CD4-positive, alpha-beta memory T cell (primary cell): ENCODE results near the gene MED13L. TPM values are rescaled to one million over a fixed set of nuclear protein-coding genes. Genes with fewer than 3 reads are reported as not detected.
A peak's percentile ranks its signal among the peaks of the same experiment; 100 is the strongest.

Experiments
- CTCF ChIA-PET: fragments of 350-600 bp; sonication (Branson Sonifier 250); formaldehyde crosslinking; loops from one replicate; lab custom pipeline; 2021; ENCODE audit warnings: inconsistent platforms; ENCODE audit not compliant: partially characterized antibody; lab: Charles Lee
- POLR2A ChIA-PET: fragments of 350-600 bp; sonication (Branson Sonifier 250); formaldehyde crosslinking; loops from one replicate; lab custom pipeline; 2021; ENCODE audit not compliant: partially characterized antibody; lab: Charles Lee
- DNase-seq, 5 donors: peaks; one replicate each; pipeline versions ENCODE4 v3.0.0 to v3.0.0-alpha.2; 2020 to 2022; ENCODE audit warnings: mixed read lengths in 1 of 5
- H3K27ac ChIP-seq: one replicate; pipeline ENCODE4 v1.7.0; 2013; ENCODE audit warnings: low read depth, low read length
- H3K27me3 ChIP-seq: 2 replicates; pipeline ENCODE4 v1.7.0; 2013; ENCODE audit warnings: mild to moderate bottlenecking, low read length, moderate library complexity; ENCODE audit not compliant: insufficient read depth
- H3K36me3 ChIP-seq: 2 replicates; pipeline ENCODE4 v1.7.0; 2013; ENCODE audit warnings: mild to moderate bottlenecking, low read length, moderate library complexity; ENCODE audit not compliant: insufficient read depth
- H3K4me1 ChIP-seq: 2 replicates; pipeline ENCODE4 v1.7.0; 2013; ENCODE audit warnings: mild to moderate bottlenecking, low read length, moderate library complexity; ENCODE audit not compliant: insufficient read depth
- H3K4me3 ChIP-seq, 2 donors: one replicate each; pipeline ENCODE4 v1.7.0; 2013; ENCODE audit warnings: low read length in 2 of 2, mild to moderate bottlenecking in 1 of 2
- H3K9me3 ChIP-seq, 2 donors: one replicate each; pipeline ENCODE4 v1.7.0; 2013; ENCODE audit warnings: low read length in 2 of 2, control low read depth in 1 of 2; ENCODE audit not compliant: control insufficient read depth in 1 of 2
- H3K27ac Mint-ChIP-seq, 7 donors: one replicate each; pipeline ENCODE4 v1.8.0; 2020 to 2021; ENCODE audit warnings: mixed read lengths in 7 of 7, mild to moderate bottlenecking in 6 of 7, inconsistent platforms in 3 of 7, moderate library complexity in 3 of 7
- H3K27me3 Mint-ChIP-seq, 2 donors: one replicate each; pipeline ENCODE4 v1.8.0; 2020 to 2021; ENCODE audit warnings: mixed read lengths in 2 of 2
- H3K36me3 Mint-ChIP-seq, 2 donors: one replicate each; pipeline ENCODE4 v1.8.0; 2020 to 2021; ENCODE audit warnings: mixed read lengths in 2 of 2, inconsistent platforms in 1 of 2, mild to moderate bottlenecking in 1 of 2
- H3K4me1 Mint-ChIP-seq, 4 donors: one replicate each; pipeline ENCODE4 v1.8.0; 2020 to 2021; ENCODE audit warnings: mixed read lengths in 4 of 4, mild to moderate bottlenecking in 1 of 4
- H3K4me3 Mint-ChIP-seq, 8 donors: one replicate each; pipeline ENCODE4 v1.8.0; 2020 to 2021; ENCODE audit warnings: mixed read lengths in 8 of 8, mild to moderate bottlenecking in 7 of 8, moderate library complexity in 6 of 8, inconsistent platforms in 3 of 8
- H3K9me3 Mint-ChIP-seq, 8 donors: one replicate each; pipeline ENCODE4 v1.8.0; 2020 to 2021; ENCODE audit warnings: mixed read lengths in 8 of 8, mild to moderate bottlenecking in 5 of 8, inconsistent platforms in 3 of 8, moderate library complexity in 1 of 8
- intact Hi-C: fragments of 100-400 bp; cut with micrococcal nuclease; formaldehyde crosslinking; loops from one replicate; pipeline ENCODE4 v1.15.1; 2023
- polyA plus RNA-seq, 2 donors: library from polyadenylated mRNA; unstranded; fragments of 300-500 nt; fragmentation: Illumina TruSeq; gene quantifications; one replicate each; pipeline ENCODE4 v1.2.3, GENCODE V29; 2021
- total RNA-seq, 2 experiments: library from RNA; stranded (reverse); gene quantifications; one replicate each; pipeline ENCODE4 v1.2.3, GENCODE V29; 2021

The MED13L gene
- total and polyA plus RNA-seq, 4 experiments from 2014 or later = 3.8 to 156 (median 81.1) TPM

DNA sequence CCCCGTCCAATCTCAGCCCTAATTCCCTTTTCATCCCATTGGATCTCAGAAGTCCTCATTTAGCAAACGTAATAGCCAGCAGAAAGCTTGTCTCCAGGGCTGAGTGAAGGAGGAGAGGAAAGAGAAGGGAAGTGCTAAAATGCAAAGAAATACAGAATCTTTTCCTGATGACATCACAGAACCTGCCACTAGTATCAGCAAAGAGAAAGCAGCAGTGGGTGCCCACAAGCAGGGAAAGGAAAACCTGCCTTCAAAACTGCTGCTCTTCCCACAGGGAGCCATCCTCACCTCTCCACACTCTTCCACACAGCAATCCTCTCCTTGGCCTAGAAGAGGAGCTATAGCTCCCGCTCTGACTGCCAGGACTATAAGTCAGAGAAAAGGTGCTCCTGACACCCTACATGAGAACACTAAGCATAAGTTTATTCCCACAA, 11.3 kb downstream of the MED13L start:
- ChIA-PET POLR2A (no interaction called here), CTCF (interaction anchor here (1.7 kb wide), 1 partner anchor 9 kb away, joined by 4 read pairs; no protein-coding TSS in a partner anchor)
- H3K27me3 Mint-ChIP-seq = no peaks in the 10 kb centered on the region
- Histone ChIP-seq H3K27me3 (no peaks in the 10 kb centered on the region), H3K27ac (no peak overlapping the region), H3K36me3 (no peaks in the 10 kb centered on the region), H3K4me3 (no peak overlapping the region), H3K4me1 (peaks cover 88% of the 10 kb centered on the region), H3K9me3 (no peaks in the 10 kb centered on the region)
- H3K36me3 Mint-ChIP-seq = no peaks in the 10 kb centered on the region
- intact Hi-C loops = no loop called here
- no peak overlapping the region for H3K27ac Mint-ChIP-seq
- no peak overlapping the region for H3K4me3 Mint-ChIP-seq
- no peaks in the 10 kb centered on the region for H3K9me3 Mint-ChIP-seq
- no peak for DNase-seq
- peaks cover 28 to 35% (median 32%) of the 10 kb centered on the region in 4 donors for H3K4me1 Mint-ChIP-seq

GRCh38 chr12:116265351-116266147, 11.9 kb downstream of the MED13L start:
- Histone ChIP-seq H3K4me3 (no peak overlapping the region), H3K36me3 (no peaks in the 10 kb centered on the region), H3K9me3 (no peaks in the 10 kb centered on the region), H3K4me1 (peaks cover 95% of the 10 kb centered on the region), H3K27me3 (no peaks in the 10 kb centered on the region), H3K27ac (no peak overlapping the region)
- Mint-ChIP-seq H3K9me3 (no peaks in the 10 kb centered on the region), H3K36me3 (no peaks in the 10 kb centered on the region), H3K4me1 (peaks cover 35 to 40% (median 38%) of the 10 kb centered on the region in 4 donors), H3K27me3 (no peaks in the 10 kb centered on the region), H3K27ac (no peak overlapping the region), H3K4me3 (peak overlapping the region in 1 of 8 donors; percentile 56)
- intact Hi-C loops = no loop called here
- no peak for DNase-seq
- CTCF ChIA-PET = interaction anchor here (1.1 to 1.7 kb wide), 2 partner anchors 8 to 11 kb away, joined by 3 to 4 read pairs; no protein-coding TSS in a partner anchor
- POLR2A ChIA-PET = interaction anchor here (1.4 kb wide), 1 partner anchor 11 kb away, joined by 3 read pairs; no protein-coding TSS in a partner anchor

- no peak overlapping the region for H3K4me3 ChIP-seq
- H3K9me3 Mint-ChIP-seq = no peaks in the 10 kb centered on the region
- ChIA-PET CTCF (interaction anchor here (1.1 to 2.9 kb wide), 2 partner anchors 11 to 29 kb away, joined by 3 to 7 read pairs; no protein-coding TSS in a partner anchor), POLR2A (interaction anchor here (1.4 kb wide), 1 partner anchor 12 kb away, joined by 3 read pairs; no protein-coding TSS in a partner anchor)
- peak overlapping the region in 4 of 7 donors; percentile 10 to 24 (median 18) for H3K27ac Mint-ChIP-seq
- no peak for DNase-seq
- peaks cover 37 to 43% (median 41%) of the 10 kb centered on the region in 4 donors for H3K4me1 Mint-ChIP-seq
- intact Hi-C loops = no loop called here
- H3K27me3 ChIP-seq = no peaks in the 10 kb centered on the region
- no peaks in the 10 kb centered on the region for H3K36me3 ChIP-seq
- H3K9me3 ChIP-seq = no peaks in the 10 kb centered on the region
- peak overlapping the region in 7 of 8 donors; percentile 0 to 60 (median 33) for H3K4me3 Mint-ChIP-seq
- peaks cover 94% of the 10 kb centered on the region for H3K4me1 ChIP-seq
- no peaks in the 10 kb centered on the region for H3K27me3 Mint-ChIP-seq
- H3K27ac ChIP-seq = no peak overlapping the region
- no peaks in the 10 kb centered on the region for H3K36me3 Mint-ChIP-seq
Measured at GRCh38 chr12:116264525-116265070, 12.9 kb downstream of the MED13L start.

DNA sequence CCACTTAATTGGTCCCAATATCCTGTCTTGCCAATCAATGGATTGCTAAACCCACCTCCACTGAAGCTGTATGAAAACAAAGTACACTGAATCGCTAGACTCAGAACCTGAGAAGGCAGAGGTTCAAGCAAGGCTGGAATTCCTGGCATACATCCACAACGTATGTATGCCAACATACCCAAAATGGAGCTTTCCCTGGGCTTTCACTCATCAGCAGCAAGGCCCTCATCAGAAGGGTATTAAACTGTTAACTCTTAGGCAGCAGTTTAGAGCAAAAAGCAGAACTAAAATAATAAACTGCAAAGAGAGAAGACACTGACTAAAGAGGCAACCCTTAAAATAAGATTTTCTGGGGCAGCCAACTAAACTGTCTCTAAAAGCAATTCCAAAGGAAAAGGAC, 13.6 kb downstream of the MED13L start:
- H3K9me3 Mint-ChIP-seq = no peaks in the 10 kb centered on the region
- no peak for DNase-seq
- Histone ChIP-seq H3K4me3 (no peak overlapping the region), H3K9me3 (no peaks in the 10 kb centered on the region), H3K27ac (no peak overlapping the region), H3K4me1 (peaks cover 90% of the 10 kb centered on the region), H3K27me3 (no peaks in the 10 kb centered on the region), H3K36me3 (no peaks in the 10 kb centered on the region)
- peak overlapping the region in 2 of 8 donors; percentile 42 to 45 for H3K4me3 Mint-ChIP-seq
- intact Hi-C loops = no loop called here
- no peaks in the 10 kb centered on the region for H3K36me3 Mint-ChIP-seq
- ChIA-PET CTCF (interaction anchor here (2.9 kb wide), 1 partner anchor 28 kb away, joined by 7 read pairs; no protein-coding TSS in a partner anchor), POLR2A (no interaction called here)
- peaks cover 34 to 42% (median 40%) of the 10 kb centered on the region in 4 donors for H3K4me1 Mint-ChIP-seq
- H3K27me3 Mint-ChIP-seq = no peaks in the 10 kb centered on the region
- H3K27ac Mint-ChIP-seq = peak overlapping the region in 3 of 7 donors; percentile 23 to 29 (median 25)

GRCh38 chr12:116263431-116263830, 14.1 kb downstream of the MED13L start:
- Histone ChIP-seq H3K4me1 (peaks cover 91% of the 10 kb centered on the region), H3K27ac (no peak overlapping the region), H3K27me3 (no peaks in the 10 kb centered on the region), H3K36me3 (no peaks in the 10 kb centered on the region), H3K4me3 (no peak overlapping the region), H3K9me3 (no peaks in the 10 kb centered on the region)
- ChIA-PET CTCF (interaction anchor here (1.1 to 2.9 kb wide), 2 partner anchors 9 to 28 kb away, joined by 3 to 7 read pairs; no protein-coding TSS in a partner anchor), POLR2A (interaction anchor here (1.4 kb wide), 1 partner anchor 16 kb away, joined by 3 read pairs; no protein-coding TSS in a partner anchor)
- no peak for DNase-seq
- no peaks in the 10 kb centered on the region for H3K27me3 Mint-ChIP-seq
- H3K36me3 Mint-ChIP-seq = no peaks in the 10 kb centered on the region
- H3K27ac Mint-ChIP-seq = peak overlapping the region in 2 of 7 donors; percentile 23 to 29
- intact Hi-C loops = no loop called here
- no peaks in the 10 kb centered on the region for H3K9me3 Mint-ChIP-seq
- H3K4me1 Mint-ChIP-seq = peaks cover 33 to 44% (median 40%) of the 10 kb centered on the region in 4 donors
- H3K4me3 Mint-ChIP-seq = peak overlapping the region in 2 of 8 donors; percentile 42 to 45

GRCh38 chr12:116262741-116263140, 14.8 kb downstream of the MED13L start:
- H3K27ac ChIP-seq = no peak overlapping the region
- ChIA-PET POLR2A (interaction anchor here (1.4 kb wide), 1 partner anchor 15 kb away, joined by 3 read pairs; no protein-coding TSS in a partner anchor), CTCF (interaction anchor here (0.9 to 2.9 kb wide), 5 partner anchors 8 to 446 kb away, joined by 3 to 7 read pairs (median 3); no protein-coding TSS in a partner anchor)
- intact Hi-C loops = no loop called here
- H3K9me3 ChIP-seq = no peaks in the 10 kb centered on the region
- DNase-seq = no peak
- H3K27me3 ChIP-seq = no peaks in the 10 kb centered on the region
- H3K4me1 ChIP-seq = peaks cover 88% of the 10 kb centered on the region
- H3K9me3 Mint-ChIP-seq = no peaks in the 10 kb centered on the region
- H3K4me3 Mint-ChIP-seq = peak overlapping the region in 1 of 8 donors; percentile 20
- no peaks in the 10 kb centered on the region for H3K36me3 Mint-ChIP-seq
- H3K4me3 ChIP-seq = no peak overlapping the region
- H3K36me3 ChIP-seq = no peaks in the 10 kb centered on the region
- H3K4me1 Mint-ChIP-seq = peaks cover 39 to 47% (median 44%) of the 10 kb centered on the region in 4 donors
- peak overlapping the region in 2 of 7 donors; percentile 23 to 24 for H3K27ac Mint-ChIP-seq
- H3K27me3 Mint-ChIP-seq = no peaks in the 10 kb centered on the region
